Prostate gland (tissue), 2 donors: ENCODE results near the gene CSAD. TPM values are rescaled to one million over a fixed set of nuclear protein-coding genes. Genes with fewer than 3 reads are reported as not detected.

Experiments used
- DNase-seq: peaks from one replicate; pipeline ENCODE4 v3.0.0-alpha.2; 2019; ENCODE audit warnings: low spot score
- H3K27ac ChIP-seq, 2 donors: fragments of 200-600 bp; sonication (generic); 2 replicates each; pipeline ENCODE4 v1.5.1; 2017 to 2019
- H3K27me3 ChIP-seq: fragments of 200-600 bp; sonication (generic); replicated peaks from 2 replicates; pipeline ENCODE4 v1.5.1; 2019; ENCODE audit not compliant: insufficient read depth
- H3K36me3 ChIP-seq, 2 donors: fragments of 200-600 bp; sonication (generic); 1 replicate in 1 of 2; 2 replicates in 1 of 2; pipeline versions ENCODE4 v1.5.1 to v1.8.1; 2017 to 2019
- H3K4me1 ChIP-seq: fragments of 200-600 bp; sonication (generic); replicated peaks from 2 replicates; pipeline ENCODE4 v1.5.1; 2019
- H3K4me3 ChIP-seq, 2 donors: fragments of 200-600 bp; sonication (generic); 2 replicates each; pipeline ENCODE4 v1.5.1; 2017 to 2019
- H3K9me3 ChIP-seq: fragments of 200-600 bp; sonication (generic); 2 replicates; pipeline ENCODE4 v1.5.1; 2017
- CTCF ChIP-seq, 4 experiments: fragments of 200-600 bp in 2 of 4; fragments of 450-650 bp in 2 of 4; sonication (generic) in 2 of 4; IDR thresholded peaks; 1 replicate in 3 of 4; 2 replicates in 1 of 4; pipeline ENCODE4 v1.5.1; 2016 to 2019; ENCODE audit warnings: antibody characterized with exemption in 4 of 4, mild to moderate bottlenecking in 2 of 4, moderate library complexity in 2 of 4
- POLR2A ChIP-seq: fragments of 450-650 bp; IDR thresholded peaks from one replicate; pipeline ENCODE4 v1.6.1; 2016; ENCODE audit warnings: antibody characterized with exemption, mild to moderate bottlenecking
- POLR2AphosphoS5 ChIP-seq: sonication (generic); formaldehyde crosslinking; IDR thresholded peaks from one replicate; pipeline ENCODE4 v1.6.1; 2017; ENCODE audit warnings: antibody characterized with exemption
- WGBS: methylation state at CpG from one replicate; pipeline ENCODE4 v1.1.5; 2018; 5-methylcytosine and 5-hydroxymethylcytosine counted together
- intact Hi-C: fragments of 100-400 bp; cut with DNase I; formaldehyde crosslinking; loops from one replicate; pipeline ENCODE4 v1.14.2; 2022
- total RNA-seq, 2 donors: library from RNA; depleted of rRNA; stranded (reverse); fragments of >200 nt; gene quantifications; one replicate each; pipeline ENCODE4 v1.1.0, GENCODE V29; 2016

CSAD gene
- total RNA-seq, 2 donors from 2014 or later: 30.8 to 92.5 TPM

GRCh38 chr12:53191096-53191884 is 10.6 kb upstream of the CSAD start:
- H3K36me3 ChIP-seq: peaks cover 8 to 13% of the 10 kb centered on the region in 2 donors
- intact Hi-C loops: loop anchor here (2.0 kb wide), 1 partner anchor 32 kb away; no protein-coding TSS in a partner anchor
- 81% methylated on average over 11 of the region's 11 CpGs for WGBS
- no peak for DNase-seq
- H3K9me3 ChIP-seq: no peaks in the 10 kb centered on the region
- no peak overlapping the region for H3K27ac ChIP-seq
- H3K4me3 ChIP-seq: no peak overlapping the region
- H3K27me3 ChIP-seq: no peaks in the 10 kb centered on the region
- no peaks in the 10 kb centered on the region for H3K4me1 ChIP-seq
- TF ChIP-seq CTCF (IDR thresholded peaks at IDR 0.05) (no peak), POLR2AphosphoS5 (no peak), POLR2A (no peak)

- WGBS: 35% methylated on average over 14 of the region's 14 CpGs
- H3K27me3 ChIP-seq: no peaks in the 10 kb centered on the region
- no peak for TF ChIP-seq POLR2A
- TF ChIP-seq CTCF (IDR thresholded peaks at IDR 0.05): peak; percentile 42 to 80 (median 58)
- TF ChIP-seq POLR2AphosphoS5: peak; percentile 36
- intact Hi-C loops: loop anchor here (2.0 kb wide), 1 partner anchor 31 kb away; no protein-coding TSS in a partner anchor
- H3K4me1 ChIP-seq: no peaks in the 10 kb centered on the region
- peaks cover 11 to 14% of the 10 kb centered on the region in 2 donors for H3K36me3 ChIP-seq
- peak; percentile 43 for DNase-seq
- no peak overlapping the region for H3K4me3 ChIP-seq
- H3K9me3 ChIP-seq: no peaks in the 10 kb centered on the region
- no peak overlapping the region for H3K27ac ChIP-seq
Measured at GRCh38 chr12:53190108-53190729, 9.5 kb upstream of the CSAD start.

DNA sequence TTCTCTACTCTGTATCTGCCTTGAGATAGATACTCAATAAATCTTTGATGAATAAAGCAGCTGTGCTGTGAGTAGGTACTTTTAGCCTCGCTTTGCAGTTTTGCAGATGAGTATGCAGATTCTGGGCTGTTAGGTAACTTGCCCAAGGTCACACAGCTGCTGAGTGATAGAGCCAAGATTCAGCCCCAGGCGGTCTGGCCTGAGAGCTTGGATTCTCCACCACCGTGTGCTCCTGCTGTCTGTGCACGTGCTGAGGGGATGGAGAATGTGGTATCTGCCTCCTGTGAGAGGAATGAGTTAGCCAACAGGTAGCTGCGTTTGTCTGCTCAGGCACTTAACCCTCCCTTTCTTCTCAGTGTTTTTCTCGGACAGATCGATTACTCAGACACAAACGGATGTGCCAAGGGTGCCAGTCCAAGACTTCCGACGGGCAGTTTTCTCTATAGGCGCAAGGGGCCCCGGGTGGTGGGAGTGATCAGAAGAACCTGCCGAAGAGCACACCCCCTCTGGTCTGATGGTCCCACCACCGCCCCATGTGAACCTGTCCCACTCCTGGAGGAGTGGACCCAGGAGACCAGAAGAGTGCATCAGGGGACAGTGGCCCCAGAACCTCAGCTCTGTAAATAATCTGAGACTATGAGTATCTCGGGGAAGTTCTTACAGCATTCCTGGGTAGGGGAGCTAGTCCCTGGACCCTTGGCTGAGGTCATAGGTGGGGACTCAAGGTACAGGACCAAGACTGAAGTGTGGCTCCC is 6.6 kb upstream of the CSAD start:
- no peak for TF ChIP-seq CTCF (IDR thresholded peaks at IDR 0.05)
- no peak for TF ChIP-seq POLR2A
- no peak for TF ChIP-seq POLR2AphosphoS5
- WGBS: 80% methylated on average over 15 of the region's 15 CpGs
- intact Hi-C loops: no loop called here

DNA sequence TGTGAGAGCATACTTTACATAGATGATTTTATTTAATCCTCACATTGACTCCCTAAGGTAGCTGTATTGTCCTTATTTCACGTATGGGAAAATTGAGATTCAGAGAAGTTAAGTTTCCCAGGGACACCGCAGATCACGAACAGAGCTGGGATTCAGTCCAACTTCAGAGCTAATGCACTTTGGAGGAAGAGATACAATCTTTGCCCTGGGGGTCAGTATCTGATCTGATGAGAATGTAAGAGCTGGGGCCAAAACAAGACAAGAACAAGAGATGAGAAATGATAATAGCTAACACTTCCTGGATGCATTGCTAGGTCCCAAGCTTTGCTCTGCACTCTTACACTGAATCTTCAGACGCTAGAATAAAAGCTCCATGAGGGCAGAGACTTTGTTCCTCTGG is 6.0 kb upstream of the CSAD start:
- WGBS: 44% methylated on average over 4 of the region's 4 CpGs
- no peak for TF ChIP-seq POLR2AphosphoS5
- no peak for TF ChIP-seq CTCF (IDR thresholded peaks at IDR 0.05)
- TF ChIP-seq POLR2A: no peak
- Histone ChIP-seq H3K27ac (no peak overlapping the region), H3K27me3 (no peaks in the 10 kb centered on the region), H3K4me1 (peaks cover 7% of the 10 kb centered on the region), H3K36me3 (peaks cover 19 to 20% of the 10 kb centered on the region in 2 donors), H3K9me3 (no peaks in the 10 kb centered on the region), H3K4me3 (no peak overlapping the region)
- DNase-seq: no peak
- intact Hi-C loops: no loop called here

More for the DNA sequence above, 6.6 kb upstream of the CSAD start:
- Histone ChIP-seq H3K4me3 (no peak overlapping the region), H3K36me3 (peaks cover 19 to 20% of the 10 kb centered on the region in 2 donors), H3K4me1 (peaks cover 2% of the 10 kb centered on the region), H3K27me3 (no peaks in the 10 kb centered on the region), H3K27ac (no peak overlapping the region), H3K9me3 (no peaks in the 10 kb centered on the region)
- no peak for DNase-seq
